Natural killer cell treated with Interleukin-12 subunit alpha and Interleukin-12 subunit beta and Interleukin-15 and Interleukin-18, amount 100 ng/mL, for 72 hours (primary cell): Measurements from ENCODE around the gene EPM2A. TPM values are rescaled to one million over a fixed set of nuclear protein-coding genes. Genes with fewer than 3 reads are reported as not detected.

ENCODE experiments used
- ATAC-seq, 2 donors: fragments of 150-1000 bp; cut with Tn5 transposase in 1 of 2; sonication (Bioruptor Pico), chemical (Tn5 transposase) in 1 of 2; 2 replicates each; pipeline ENCODE4 v1.10.0; 2021
- DNase-seq: peaks from one replicate; pipeline ENCODE4 v3.0.0; 2022; ENCODE audit warnings: low spot score
- H3K27ac Mint-ChIP-seq, 2 donors: 1 replicate in 1 of 2; 2 replicates in 1 of 2; pipeline ENCODE4 v1.8.0; 2022; ENCODE audit warnings: mixed read lengths in 2 of 2, mild to moderate bottlenecking in 1 of 2, moderate library complexity in 1 of 2
- H3K27me3 Mint-ChIP-seq, 2 donors: 1 replicate in 1 of 2; 2 replicates in 1 of 2; pipeline ENCODE4 v1.8.0; 2022; ENCODE audit warnings: mixed read lengths in 2 of 2
- H3K36me3 Mint-ChIP-seq: one replicate; pipeline ENCODE4 v1.8.0; 2022; ENCODE audit warnings: mixed read lengths
- H3K4me1 Mint-ChIP-seq, 2 donors: 1 replicate in 1 of 2; 2 replicates in 1 of 2; pipeline ENCODE4 v1.8.0; 2022; ENCODE audit warnings: low read depth in 2 of 2, mixed read lengths in 2 of 2, mild to moderate bottlenecking in 1 of 2
- H3K4me3 Mint-ChIP-seq: one replicate; pipeline ENCODE4 v1.8.0; 2022; ENCODE audit warnings: mixed read lengths
- H3K9me3 Mint-ChIP-seq: 2 replicates; pipeline ENCODE4 v1.8.0; 2022; ENCODE audit warnings: mixed read lengths
- total RNA-seq, 2 donors: library from RNA; stranded (reverse); gene quantifications; one replicate each; pipeline ENCODE4 v1.2.3, GENCODE V29; 2022

The EPM2A gene
- total RNA-seq, 2 donors from 2014 or later = 5.8 to 10.6 TPM

DNA sequence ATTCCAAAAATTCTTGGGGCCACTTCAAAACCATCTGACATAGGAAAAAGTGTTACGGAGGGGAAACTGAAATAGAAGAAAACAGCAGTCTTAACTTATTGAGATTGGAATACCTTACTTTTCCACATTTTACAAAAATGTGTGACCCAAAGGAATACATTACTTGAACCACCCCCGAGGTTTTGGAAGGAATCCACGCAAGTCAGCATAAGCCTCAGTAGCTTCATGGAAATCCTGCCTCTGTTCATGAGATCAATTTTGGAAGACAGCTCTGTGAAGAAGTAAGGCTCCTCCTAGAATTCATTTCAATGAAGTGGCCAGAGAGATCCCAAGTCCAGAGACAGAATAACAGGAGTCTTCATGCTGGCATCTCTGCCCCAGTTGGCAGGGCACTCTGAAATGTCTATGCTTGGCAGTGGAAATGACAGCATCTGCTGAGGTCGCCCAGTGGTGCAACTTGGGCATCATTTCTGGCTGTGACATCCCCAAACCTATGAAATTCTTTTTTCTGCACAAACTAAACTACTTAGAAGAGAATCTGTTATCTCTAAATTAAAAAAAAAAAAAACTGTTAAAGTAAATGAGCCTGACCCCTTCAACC lies 132.5 kb downstream of the EPM2A start:
- ATAC-seq (no peak), DNase-seq (no peak)
- Mint-ChIP-seq H3K27ac (no peak overlapping the region), H3K4me3 (no peak overlapping the region), H3K36me3 (no peaks in the 10 kb centered on the region), H3K4me1 (no peaks in the 10 kb centered on the region), H3K9me3 (peaks cover 5% of the 10 kb centered on the region), H3K27me3 (peaks cover 4 to 8% of the 10 kb centered on the region in 2 donors)

DNA sequence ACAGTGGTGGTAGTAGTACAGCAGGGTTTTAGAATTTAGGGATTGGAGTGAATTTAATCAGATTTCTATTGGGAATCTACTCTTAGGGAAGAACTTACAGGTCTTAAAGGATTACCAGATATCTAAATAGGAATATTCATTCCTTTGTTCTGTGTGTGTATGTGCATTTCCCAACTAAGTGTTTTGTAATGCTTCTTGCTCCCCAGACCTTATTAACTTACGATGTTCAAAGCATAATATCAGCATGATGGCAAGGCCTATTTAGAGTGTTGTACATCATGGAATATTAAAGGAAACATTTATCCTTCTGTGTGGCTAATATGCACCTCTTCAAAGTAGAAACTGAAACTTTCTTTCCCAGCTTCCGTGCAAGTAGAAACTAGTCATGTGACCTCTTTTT lies 133.9 kb downstream of the EPM2A start:
- DNase-seq (no peak), ATAC-seq (no peak)
- Mint-ChIP-seq H3K4me3 (no peak overlapping the region), H3K9me3 (peaks cover 10% of the 10 kb centered on the region), H3K4me1 (no peaks in the 10 kb centered on the region), H3K36me3 (no peaks in the 10 kb centered on the region), H3K27ac (no peak overlapping the region), H3K27me3 (peaks cover 0 to 2% of the 10 kb centered on the region in 2 donors)

DNA sequence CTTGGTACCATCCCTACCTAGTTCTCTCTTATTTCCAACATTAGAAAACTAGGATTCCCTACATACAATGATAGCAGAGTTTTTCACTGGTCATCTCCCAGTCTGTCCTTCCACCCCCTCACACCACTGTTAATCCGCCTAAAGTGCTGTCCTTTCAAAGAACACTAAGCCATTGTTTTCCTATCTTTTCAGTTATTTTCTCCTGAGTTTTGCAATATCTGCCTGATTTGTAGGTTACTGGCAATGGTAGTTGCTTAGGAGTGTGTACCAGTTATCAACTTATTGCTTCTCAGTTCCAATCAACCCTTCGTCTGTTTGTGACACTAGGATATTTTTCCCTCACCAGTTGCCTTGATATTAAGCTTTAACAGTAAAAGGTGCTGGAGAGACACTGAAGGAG lies 135.0 kb downstream of the EPM2A start:
- Mint-ChIP-seq H3K27ac (no peak overlapping the region), H3K27me3 (peaks cover 0 to 2% of the 10 kb centered on the region in 2 donors), H3K36me3 (no peaks in the 10 kb centered on the region), H3K4me1 (no peaks in the 10 kb centered on the region), H3K4me3 (no peak overlapping the region), H3K9me3 (peaks cover 10% of the 10 kb centered on the region)
- DNase-seq (no peak), ATAC-seq (no peak)

DNA sequence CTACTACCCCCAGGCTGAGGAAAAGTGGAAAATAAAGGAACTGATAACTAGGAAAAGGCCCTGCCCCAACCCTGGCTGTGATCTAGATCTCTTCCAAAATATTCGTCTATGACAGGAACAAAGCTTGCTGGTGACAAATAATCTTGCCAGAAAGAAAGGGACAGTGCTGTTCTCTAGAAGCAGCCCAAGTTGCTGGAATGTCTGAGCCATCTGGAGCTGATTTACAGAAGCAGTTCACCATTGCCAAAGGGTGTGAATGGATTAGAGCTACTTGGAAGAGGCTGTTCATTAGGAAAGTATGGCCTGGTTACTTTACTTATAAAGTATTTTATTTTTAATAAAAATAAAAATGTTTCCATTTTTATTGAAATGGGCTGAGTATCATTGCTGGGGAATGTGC lies 146.3 kb downstream of the EPM2A start:
- DNase-seq (no peak), ATAC-seq (no peak)
- no peaks in the 10 kb centered on the region for H3K4me1 Mint-ChIP-seq
- no peak overlapping the region for H3K27ac Mint-ChIP-seq
- no peak overlapping the region for H3K4me3 Mint-ChIP-seq
- H3K9me3 Mint-ChIP-seq = peaks cover 7% of the 10 kb centered on the region
- no peaks in the 10 kb centered on the region for H3K27me3 Mint-ChIP-seq
- no peaks in the 10 kb centered on the region for H3K36me3 Mint-ChIP-seq

DNA sequence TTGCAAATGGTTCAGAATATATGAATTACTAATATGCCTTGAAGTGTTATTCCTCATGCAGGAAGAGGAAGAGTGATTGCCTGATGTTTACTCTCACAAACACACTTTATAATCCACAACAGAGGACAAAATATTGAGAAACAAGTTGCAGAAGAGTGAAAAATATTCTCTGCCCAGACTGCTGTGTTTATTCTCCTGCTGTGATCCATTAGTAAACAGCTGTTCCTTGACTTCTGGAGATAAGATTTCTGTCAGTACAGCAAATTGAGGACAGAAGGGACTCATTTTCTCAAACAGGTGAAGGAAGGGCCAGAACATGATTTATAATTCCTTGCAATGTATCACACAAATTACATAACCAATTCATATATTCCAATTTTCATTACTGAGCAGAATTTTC lies 148.0 kb downstream of the EPM2A start:
- Mint-ChIP-seq H3K4me3 (no peak overlapping the region), H3K4me1 (no peaks in the 10 kb centered on the region), H3K27ac (no peak overlapping the region), H3K27me3 (no peaks in the 10 kb centered on the region), H3K36me3 (no peaks in the 10 kb centered on the region), H3K9me3 (peaks cover 12% of the 10 kb centered on the region)
- DNase-seq = no peak
- no peak for ATAC-seq

DNA sequence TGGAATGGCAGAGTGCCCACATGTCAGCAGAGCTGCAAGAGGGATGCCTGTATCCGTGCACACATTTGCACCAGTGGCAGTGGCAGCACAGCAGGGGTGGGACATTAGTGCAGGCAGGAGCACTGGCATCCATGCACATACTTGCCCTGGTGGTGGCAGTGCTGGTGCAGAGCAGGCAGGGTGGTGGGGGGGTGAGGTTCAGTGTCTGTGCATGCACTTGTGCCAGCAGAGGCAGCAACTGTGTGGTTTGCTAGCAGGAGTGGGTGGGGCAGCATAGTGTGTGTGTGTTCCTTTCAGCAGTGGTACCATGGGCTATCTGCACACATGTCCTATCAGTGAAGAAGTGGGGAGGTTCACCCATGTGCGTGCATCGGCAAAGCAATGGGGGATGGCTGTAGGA lies 151.6 kb downstream of the EPM2A start:
- no peak for DNase-seq
- Mint-ChIP-seq H3K27me3 (no peaks in the 10 kb centered on the region), H3K36me3 (no peaks in the 10 kb centered on the region), H3K4me1 (no peaks in the 10 kb centered on the region), H3K4me3 (no peak overlapping the region), H3K9me3 (peaks cover 20% of the 10 kb centered on the region), H3K27ac (no peak overlapping the region)
- peak in 1 of 2 donors; percentile 20 for ATAC-seq

Other genes starting within 250 kb of the EPM2A start
- 1 to 10 TPM; 6.9 to 7.8 TPM for gene FBXO30, start 79.3 kb upstream of the EPM2A start, total RNA-seq
- 10 to 100 TPM; 20.2 to 29.5 TPM for gene SHPRH, start 228.8 kb upstream of the EPM2A start, total RNA-seq